GM19328 (cell line): Measurements from ENCODE around the gene GAGE10.
"Not testable (repeated sequence)": the region's sequence is repeated elsewhere in the genome, so short reads cannot be mapped to it uniquely, and the experiment has no call there.

Source experiments
- ATAC-seq: cut with Tn5 transposase; IDR thresholded peaks from one replicate; pipeline ENCODE4 v1.9.1; 2021; ENCODE audit warnings: mild to moderate bottlenecking, moderate library complexity; ENCODE audit not compliant: unreplicated experiment

Gene GAGE10

GRCh38 chrX:49276207-49276606 is 27.2 kb upstream of the GAGE10 start:
- no peak for ATAC-seq

- ATAC-seq: no peak
Measured at GRCh38 chrX:49276671-49277534, 26.5 kb upstream of the GAGE10 start.

- ATAC-seq: no peak
Measured at GRCh38 chrX:49277535-49277830, 26.0 kb upstream of the GAGE10 start.

- no peak for ATAC-seq
Measured at GRCh38 chrX:49278081-49278480, 25.4 kb upstream of the GAGE10 start.

- ATAC-seq: no peak
Measured at GRCh38 chrX:49282647-49283011, 20.8 kb upstream of the GAGE10 start.

- no peak for ATAC-seq
Measured at GRCh38 chrX:49284212-49284611, 19.2 kb upstream of the GAGE10 start.

GRCh38 chrX:49286136-49286535 is 17.3 kb upstream of the GAGE10 start:
- ATAC-seq: no peak

- no peak for ATAC-seq
Measured at GRCh38 chrX:49286581-49286980, 16.9 kb upstream of the GAGE10 start.

GRCh38 chrX:49287665-49288064 is 15.8 kb upstream of the GAGE10 start:
- no peak for ATAC-seq

GRCh38 chrX:49290215-49290614 is 13.2 kb upstream of the GAGE10 start:
- ATAC-seq: no peak

GRCh38 chrX:49291615-49292337 is 11.7 kb upstream of the GAGE10 start:
- no peak for ATAC-seq

GRCh38 chrX:49292400-49293362 is 10.8 kb upstream of the GAGE10 start:
- ATAC-seq: no peak

GRCh38 chrX:49299293-49299692 is 4.2 kb upstream of the GAGE10 start:
- ATAC-seq: not testable (repeated sequence)

- ATAC-seq: no peak
Measured at GRCh38 chrX:49300703-49301102, 2.7 kb upstream of the GAGE10 start.

GRCh38 chrX:49307775-49308174 is 4.3 kb downstream of the GAGE10 start:
- not testable (repeated sequence) for ATAC-seq

- no peak for ATAC-seq
Measured at GRCh38 chrX:49308604-49309269, 5.3 kb downstream of the GAGE10 start.

- ATAC-seq: no peak
Measured at GRCh38 chrX:49309401-49309981, 6.0 kb downstream of the GAGE10 start.

- ATAC-seq: no peak
Measured at GRCh38 chrX:49310371-49310770, 6.9 kb downstream of the GAGE10 start.

GRCh38 chrX:49312176-49312575 is 8.7 kb downstream of the GAGE10 start:
- ATAC-seq: no peak

GRCh38 chrX:49316085-49316484 is 12.6 kb downstream of the GAGE10 start:
- ATAC-seq: no peak
